Cardiac fibroblast (primary cell): Measurements from ENCODE around the gene GDI2.

Source experiments
- DNase-seq, 2 donors: peaks; one replicate each; pipeline versions ENCODE4 v3.0.0 to v3.0.0-alpha.2; 2010; ENCODE audit warnings: low read depth in 2 of 2
- H3K4me3 ChIP-seq, 2 donors: replicated peaks in 1 of 2; 1 replicate in 1 of 2; 2 replicates in 1 of 2; pipeline ENCODE4 v1.5.1; 2011; ENCODE audit warnings: low read depth in 2 of 2, low read length in 2 of 2, mild to moderate bottlenecking in 2 of 2, moderate library complexity in 1 of 2
- CTCF ChIP-seq: IDR thresholded peaks from one replicate; pipeline ENCODE4 v1.5.1; 2011; ENCODE audit warnings: low read depth, mild to moderate bottlenecking, low read length, inconsistent platforms

GDI2 gene

GRCh38 chr10:5775685-5776084, 37.5 kb downstream of the GDI2 start:
- H3K4me3 ChIP-seq, result no peak overlapping the region
- no peak for DNase-seq
- no peak for TF ChIP-seq CTCF

- DNase-seq, result no peak
- no peak overlapping the region for H3K4me3 ChIP-seq
- TF ChIP-seq CTCF, result no peak
These were observed 38.1 kb downstream of the GDI2 start for GRCh38 chr10:5774987-5775620.

GRCh38 chr10:5766189-5766588, 47.0 kb downstream of the GDI2 start:
- H3K4me3 ChIP-seq, result no peak overlapping the region
- no peak for TF ChIP-seq CTCF
- DNase-seq, result no peak

- H3K4me3 ChIP-seq, result no peak overlapping the region
- TF ChIP-seq CTCF, result no peak
- DNase-seq, result no peak
These were observed 47.6 kb downstream of the GDI2 start for GRCh38 chr10:5765617-5766016.

GRCh38 chr10:5764422-5765297, 48.6 kb downstream of the GDI2 start:
- DNase-seq, result no peak
- H3K4me3 ChIP-seq, result no peak overlapping the region
- TF ChIP-seq CTCF, result no peak

GRCh38 chr10:5762531-5762930, 50.7 kb downstream of the GDI2 start:
- H3K4me3 ChIP-seq, result no peak overlapping the region
- DNase-seq, result no peak
- TF ChIP-seq CTCF, result no peak
